ENCODE results near the gene PSG7.
"Not testable (repeated sequence)": the region's sequence is repeated elsewhere in the genome, so short reads cannot be mapped to it uniquely, and the experiment has no call there.

PSG7 gene

GRCh38 chr19:42913516-42913915 lies 23.5 kb downstream of the PSG7 start:
- not testable (repeated sequence) for DNase-seq (ENCODE audit: low read depth)

- not testable (repeated sequence) for DNase-seq (ENCODE audit: low read depth)
Measured at GRCh38 chr19:42912941-42913340, 24.1 kb downstream of the PSG7 start.

- DNase-seq (ENCODE audit: low read depth) = not testable (repeated sequence)
Measured at GRCh38 chr19:42911731-42912130, 25.3 kb downstream of the PSG7 start.

- not testable (repeated sequence) for DNase-seq (ENCODE audit: low read depth)
Measured at GRCh38 chr19:42906162-42906561, 30.8 kb downstream of the PSG7 start.

- DNase-seq (ENCODE audit: low read depth) = not testable (repeated sequence)
Measured at GRCh38 chr19:42900561-42900960, 36.4 kb downstream of the PSG7 start.

- not testable (repeated sequence) for DNase-seq (ENCODE audit: low read depth)
Measured at GRCh38 chr19:42899674-42900073, 37.3 kb downstream of the PSG7 start.

GRCh38 chr19:42899110-42899509 lies 37.9 kb downstream of the PSG7 start:
- DNase-seq (ENCODE audit: low read depth) = not testable (repeated sequence)

GRCh38 chr19:42898656-42899055 lies 38.4 kb downstream of the PSG7 start:
- DNase-seq (ENCODE audit: low read depth) = not testable (repeated sequence)

- DNase-seq (ENCODE audit: low read depth) = not testable (repeated sequence)
Measured at GRCh38 chr19:42897729-42898128, 39.3 kb downstream of the PSG7 start.

GRCh38 chr19:42890446-42890845 lies 46.6 kb downstream of the PSG7 start:
- DNase-seq (ENCODE audit: low read depth) = not testable (repeated sequence)

- DNase-seq (ENCODE audit: low read depth) = not testable (repeated sequence)
Measured at GRCh38 chr19:42887876-42888445, 49.0 kb downstream of the PSG7 start.

GRCh38 chr19:42882730-42883129 lies 54.3 kb downstream of the PSG7 start:
- not testable (repeated sequence) for DNase-seq (ENCODE audit: low read depth)

- not testable (repeated sequence) for DNase-seq (ENCODE audit: low read depth)
Measured at GRCh38 chr19:42882010-42882409, 55.0 kb downstream of the PSG7 start.

GRCh38 chr19:42881279-42881678 lies 55.7 kb downstream of the PSG7 start:
- DNase-seq (ENCODE audit: low read depth) = not testable (repeated sequence)

GRCh38 chr19:42880621-42881020 lies 56.4 kb downstream of the PSG7 start:
- DNase-seq (ENCODE audit: low read depth) = not testable (repeated sequence)

- DNase-seq (ENCODE audit: low read depth) = no peak
Measured at GRCh38 chr19:42879613-42880012, 57.4 kb downstream of the PSG7 start, which contains the start of gene PSG1. Gene PSG1, minus strand, starts transcription at chr19:42879713. Its CDS starts 132 bp downstream, at chr19:42879581.

GRCh38 chr19:42876596-42876995 lies 60.4 kb downstream of the PSG7 start:
- not testable (repeated sequence) for DNase-seq (ENCODE audit: low read depth)

- DNase-seq (ENCODE audit: low read depth) = not testable (repeated sequence)
Measured at GRCh38 chr19:42875881-42876280, 61.1 kb downstream of the PSG7 start.

GRCh38 chr19:42874901-42875813 lies 61.9 kb downstream of the PSG7 start:
- not testable (repeated sequence) for DNase-seq (ENCODE audit: low read depth)

GRCh38 chr19:42874136-42874535 lies 62.9 kb downstream of the PSG7 start:
- DNase-seq (ENCODE audit: low read depth) = not testable (repeated sequence)

Data from stimulated activated CD8-positive, alpha-beta memory T cell treated with anti-CD3 and anti-CD28 coated beads, Interleukin-4, amount 100 ng/mL, for 24 hours (primary cell).